ENCODE results near the gene SYNE2. TPM values are rescaled to one million over a fixed set of nuclear protein-coding genes. Genes with fewer than 3 reads are reported as not detected.
A peak's percentile ranks its signal among the peaks of the same experiment; 100 is the strongest.

The SYNE2 gene
- total RNA-seq, 2 donors from 2014 or later, result 104 to 390 TPM

DNA sequence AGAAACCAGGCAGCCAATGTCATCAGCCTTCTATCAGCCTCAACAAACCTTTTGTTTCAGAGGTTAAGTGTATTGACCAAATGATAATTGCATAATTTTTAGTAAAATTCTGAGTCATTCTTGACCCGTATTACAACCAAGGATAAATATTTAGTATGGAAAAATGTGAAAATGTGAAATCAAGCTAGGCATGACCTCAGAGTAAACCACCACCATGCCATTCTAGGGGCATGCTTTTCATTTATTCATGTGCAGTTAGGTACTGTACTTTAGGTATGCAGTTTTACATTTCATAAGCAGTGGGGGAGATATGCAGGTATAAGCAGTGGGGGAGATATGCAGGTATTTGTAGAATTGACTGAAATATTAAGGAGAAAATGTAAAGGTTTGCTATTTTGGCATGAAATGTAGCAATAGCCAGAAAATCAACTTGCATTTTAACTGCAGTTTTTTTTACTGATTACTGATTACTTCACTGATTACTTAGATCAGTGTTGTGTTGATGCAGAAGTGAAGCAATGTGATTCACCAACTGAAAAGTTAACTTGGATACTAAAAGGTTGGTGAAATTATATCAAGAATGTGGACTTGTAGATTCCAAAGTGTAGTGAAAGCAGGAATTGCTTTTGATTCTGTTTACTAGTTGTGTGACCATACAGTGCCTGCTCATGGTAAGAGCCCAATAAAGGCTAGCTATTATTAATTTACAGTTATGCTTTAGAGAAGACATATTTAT lies 257.2 kb downstream of the SYNE2 start:
- H3K27ac ChIP-seq, result no peak overlapping the region
- TF ChIP-seq POLR2A (IDR thresholded peaks at IDR 0.05), result no peak
- no peak for TF ChIP-seq POLR2AphosphoS5 (IDR thresholded peaks at IDR 0.05)
- no peak for TF ChIP-seq CTCF (IDR thresholded peaks at IDR 0.05)
- intact Hi-C loops (cut with DNase I), result no loop called here
- H3K4me1 ChIP-seq (replicated peaks), result no peaks in the 10 kb centered on the region
- no peaks in the 10 kb centered on the region for H3K27me3 ChIP-seq (replicated peaks; ENCODE audit: insufficient read depth)
- WGBS, result 84% methylated on average over 1 of the region's 1 CpG
- no peak overlapping the region for H3K4me3 ChIP-seq
- DNase-seq (ENCODE audit: low spot score), result no peak
- H3K9me3 ChIP-seq, result no peaks in the 10 kb centered on the region
- H3K36me3 ChIP-seq, result no peaks in the 10 kb centered on the region

DNA sequence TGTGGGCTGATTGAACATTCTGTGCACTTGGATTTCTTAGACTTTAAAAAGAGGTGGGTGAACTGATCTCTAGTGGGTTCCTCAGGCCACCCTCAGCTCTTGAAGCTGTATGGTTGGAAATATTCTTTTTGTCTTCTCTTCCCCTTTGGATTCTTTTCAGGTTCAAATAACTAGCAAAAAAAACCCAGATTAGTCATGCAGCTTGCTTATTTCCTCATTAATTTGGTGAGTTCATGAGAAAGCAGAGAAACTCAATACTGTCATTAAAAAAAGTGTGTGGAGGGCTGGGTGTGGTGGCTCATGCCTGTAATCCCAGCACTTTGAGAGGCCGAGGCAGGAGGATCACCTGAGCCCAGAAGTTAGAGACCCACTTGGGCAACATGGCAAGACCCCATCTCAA lies 258.0 kb downstream of the SYNE2 start:
- intact Hi-C loops (cut with DNase I), result no loop called here
- no peaks in the 10 kb centered on the region for H3K27me3 ChIP-seq (replicated peaks; ENCODE audit: insufficient read depth)
- no peak for TF ChIP-seq CTCF (IDR thresholded peaks at IDR 0.05)
- TF ChIP-seq POLR2A (IDR thresholded peaks at IDR 0.05), result no peak
- TF ChIP-seq POLR2AphosphoS5 (IDR thresholded peaks at IDR 0.05), result no peak
- no peak for DNase-seq (ENCODE audit: low spot score)
- WGBS, result 79% methylated on average over 1 of the region's 1 CpG
- H3K4me1 ChIP-seq (replicated peaks), result no peaks in the 10 kb centered on the region
- no peak overlapping the region for H3K4me3 ChIP-seq
- H3K36me3 ChIP-seq, result no peaks in the 10 kb centered on the region
- H3K9me3 ChIP-seq, result no peaks in the 10 kb centered on the region
- H3K27ac ChIP-seq, result no peak overlapping the region

DNA sequence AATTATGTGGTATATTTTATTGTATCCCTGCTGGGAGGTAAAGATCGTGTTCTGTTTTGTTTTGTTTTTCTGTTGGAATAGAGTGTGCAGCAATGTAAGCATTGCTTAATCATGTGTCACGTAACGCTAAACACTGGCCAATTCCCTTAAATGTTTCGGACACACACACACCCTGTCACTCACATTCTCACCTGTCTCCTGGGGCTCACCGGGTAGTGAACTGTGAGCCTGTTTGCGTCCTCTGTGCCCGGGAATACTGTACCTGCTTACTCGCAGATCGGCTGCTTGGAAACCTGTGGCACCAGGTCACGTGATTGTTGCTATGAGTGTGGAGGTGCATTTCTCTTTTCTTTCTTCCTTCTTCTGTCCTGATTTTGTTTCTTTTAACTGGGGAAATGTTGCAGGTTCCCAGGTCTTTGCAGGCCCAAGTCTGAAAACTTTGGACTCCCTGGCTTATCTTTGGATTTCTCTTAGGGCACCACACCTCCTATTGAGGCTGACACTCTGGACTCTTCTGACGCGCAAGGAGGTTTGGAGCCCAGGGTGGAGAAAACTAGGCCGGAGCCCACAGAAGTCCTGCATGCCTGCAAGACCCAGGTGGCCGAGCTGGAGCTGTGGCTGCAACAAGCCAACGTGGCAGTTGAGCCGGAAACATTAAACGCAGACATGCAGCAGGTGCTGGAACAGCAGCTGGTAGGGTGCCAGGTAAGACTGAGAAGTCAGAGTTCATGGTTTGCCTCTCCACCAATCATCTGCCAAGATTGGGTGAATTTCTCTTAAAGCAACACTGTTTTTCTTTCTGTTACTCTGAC lies 260.3 kb downstream of the SYNE2 start:
- Histone ChIP-seq H3K27me3 (replicated peaks; ENCODE audit: insufficient read depth) (no peaks in the 10 kb centered on the region), H3K36me3 (no peaks in the 10 kb centered on the region), H3K27ac (peak overlapping the region; percentile 5 to 16), H3K4me3 (no peak overlapping the region), H3K4me1 (replicated peaks) (no peaks in the 10 kb centered on the region), H3K9me3 (no peaks in the 10 kb centered on the region)
- DNase-seq (ENCODE audit: low spot score), result peak; percentile 31
- WGBS, result 59% methylated on average over 17 of the region's 17 CpGs
- intact Hi-C loops (cut with DNase I), result no loop called here
- TF ChIP-seq POLR2A (IDR thresholded peaks at IDR 0.05) (no peak), POLR2AphosphoS5 (IDR thresholded peaks at IDR 0.05) (peak; percentile 53), CTCF (IDR thresholded peaks at IDR 0.05) (no peak)

- no peak for DNase-seq (ENCODE audit: low spot score)
- Histone ChIP-seq H3K9me3 (no peaks in the 10 kb centered on the region), H3K27ac (no peak overlapping the region), H3K36me3 (no peaks in the 10 kb centered on the region), H3K4me3 (no peak overlapping the region), H3K27me3 (replicated peaks; ENCODE audit: insufficient read depth) (no peaks in the 10 kb centered on the region), H3K4me1 (replicated peaks) (no peaks in the 10 kb centered on the region)
- 81% methylated on average over 9 of the region's 9 CpGs for WGBS
- intact Hi-C loops (cut with DNase I), result no loop called here
- TF ChIP-seq POLR2AphosphoS5 (IDR thresholded peaks at IDR 0.05), result no peak
- no peak for TF ChIP-seq POLR2A (IDR thresholded peaks at IDR 0.05)
- no peak for TF ChIP-seq CTCF (IDR thresholded peaks at IDR 0.05)
Observed at GRCh38 chr14:64114166-64114565, 261.4 kb downstream of the SYNE2 start.

Measured in prostate gland (tissue), 2 donors.